Skeletal muscle cell (primary cell): ENCODE measurements around the gene BOD1L1.

ENCODE experiments used
- DNase-seq: peaks from one replicate; pipeline ENCODE4 v3.0.0-alpha.2; 2010; ENCODE audit warnings: low read depth
- H3K4me3 ChIP-seq: 2 replicates; pipeline ENCODE4 v1.5.1; 2011; ENCODE audit warnings: low read depth, mild to moderate bottlenecking, control low read depth, low read length, moderate library complexity

Gene BOD1L1

GRCh38 chr4:13529128-13529919 lies 98.2 kb downstream of the BOD1L1 start:
- DNase-seq: no peak
- H3K4me3 ChIP-seq: no peak overlapping the region

- no peak overlapping the region for H3K4me3 ChIP-seq
- DNase-seq: no peak
These were observed 98.8 kb downstream of the BOD1L1 start for GRCh38 chr4:13528821-13529127.

GRCh38 chr4:13527981-13528820 lies 99.3 kb downstream of the BOD1L1 start:
- H3K4me3 ChIP-seq: no peak overlapping the region
- no peak for DNase-seq

- H3K4me3 ChIP-seq: no peak overlapping the region
- DNase-seq: no peak
These were observed 100.1 kb downstream of the BOD1L1 start for GRCh38 chr4:13527192-13527980.

DNA sequence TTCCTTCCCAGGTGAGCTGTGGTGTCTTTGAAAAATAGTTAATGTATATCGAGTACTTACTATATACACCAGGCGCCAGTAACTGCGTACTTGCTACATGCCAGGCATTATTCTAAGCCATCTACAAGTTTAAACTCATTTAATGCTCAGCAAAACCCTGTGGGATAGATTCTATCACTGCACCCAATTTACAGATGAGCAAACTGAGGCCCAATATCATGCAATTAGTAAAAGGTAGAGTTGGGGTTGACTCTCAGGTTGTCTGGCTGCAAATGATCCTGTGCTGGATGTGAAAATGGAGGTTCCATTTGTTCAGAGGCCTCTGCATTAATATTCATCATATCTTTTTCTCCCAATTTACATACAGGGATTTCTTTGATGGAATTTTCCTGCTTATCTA lies 100.9 kb downstream of the BOD1L1 start:
- H3K4me3 ChIP-seq: no peak overlapping the region
- DNase-seq: no peak

GRCh38 chr4:13525606-13526281 lies 101.8 kb downstream of the BOD1L1 start:
- H3K4me3 ChIP-seq: no peak overlapping the region
- DNase-seq: no peak

DNA sequence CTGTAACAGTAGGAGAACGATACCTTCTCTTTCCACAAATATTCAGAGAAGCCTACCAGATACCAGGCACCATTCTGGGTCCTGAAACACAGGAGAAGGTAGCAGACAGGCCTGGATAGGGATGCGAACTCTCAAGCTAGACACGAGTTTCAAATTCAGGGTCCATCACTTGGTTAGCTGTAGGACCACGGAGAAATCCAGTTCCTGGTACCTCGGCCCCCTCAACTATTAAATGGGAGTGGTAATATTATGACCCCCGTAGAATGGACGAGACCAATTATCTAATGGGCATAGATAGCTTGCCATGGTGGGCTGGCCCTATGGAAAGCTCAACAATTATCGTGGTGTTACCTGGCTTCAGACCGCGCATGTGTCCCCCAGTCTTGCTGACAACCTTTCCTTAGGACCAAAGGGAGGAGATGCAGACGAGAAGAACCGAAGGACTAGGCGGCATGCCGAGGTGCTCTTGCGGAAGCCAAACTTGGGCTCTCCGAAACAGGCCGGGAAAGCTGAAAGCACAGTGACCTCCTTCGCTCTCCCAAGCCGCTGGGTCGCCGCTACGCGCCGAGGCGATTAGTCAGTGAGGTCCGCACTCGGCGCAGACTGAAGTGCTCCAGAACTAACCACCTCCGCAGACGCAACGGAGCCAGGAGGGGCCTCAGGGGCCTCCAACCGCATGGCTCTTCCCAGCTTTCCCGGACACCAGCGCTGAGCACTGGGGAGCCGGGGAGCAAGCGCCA lies 102.9 kb downstream of the BOD1L1 start:
- H3K4me3 ChIP-seq: no peak overlapping the region
- peak; percentile 51 for DNase-seq

- no peak overlapping the region for H3K4me3 ChIP-seq
- no peak for DNase-seq
These were observed 103.7 kb downstream of the BOD1L1 start for GRCh38 chr4:13523591-13524503.

- no peak overlapping the region for H3K4me3 ChIP-seq
- DNase-seq: no peak
These were observed 104.4 kb downstream of the BOD1L1 start for GRCh38 chr4:13523105-13523477.

DNA sequence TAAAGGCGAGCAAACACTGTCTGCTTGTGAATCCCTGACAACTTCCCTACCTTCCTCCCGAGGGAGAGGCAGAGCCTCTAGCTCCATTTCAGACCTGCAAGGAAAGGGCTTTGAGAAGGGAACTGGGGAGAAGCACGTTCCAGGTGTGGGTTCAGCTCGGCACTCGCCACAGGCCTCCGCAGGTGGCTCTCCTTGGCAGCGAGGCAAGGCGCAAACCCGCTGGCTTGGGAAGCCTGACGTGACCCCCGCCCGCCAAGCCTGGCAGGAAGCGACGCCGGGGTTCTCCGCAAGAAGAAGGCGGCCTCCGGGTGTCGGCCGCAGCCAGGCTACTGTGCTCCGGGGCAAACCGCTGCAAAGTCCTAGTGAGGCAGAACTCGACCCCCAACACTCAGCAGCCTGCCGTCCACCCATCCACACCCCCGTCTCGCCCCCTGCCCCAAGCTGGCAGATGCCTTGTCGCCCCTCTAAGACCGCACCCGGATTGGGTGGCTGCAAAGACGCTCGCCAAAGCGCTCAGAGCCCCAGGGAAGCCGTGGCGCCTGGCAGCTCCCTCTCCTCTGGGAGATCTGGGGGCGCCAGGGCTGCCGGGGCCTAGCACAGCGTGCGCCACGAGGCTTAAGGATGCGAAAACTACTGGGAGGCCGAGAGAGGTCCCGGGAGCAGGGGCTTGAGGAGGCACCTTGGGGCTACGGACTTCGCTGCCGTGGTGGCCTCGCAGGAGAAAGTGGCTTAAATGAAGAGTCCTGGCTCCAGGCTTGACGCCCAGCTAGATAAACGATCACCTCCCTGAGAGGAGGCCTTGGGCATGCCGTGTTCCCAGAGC lies 105.0 kb downstream of the BOD1L1 start:
- DNase-seq: no peak
- peak overlapping the region; percentile 10 for H3K4me3 ChIP-seq

- no peak for DNase-seq
- H3K4me3 ChIP-seq: no peak overlapping the region
These were observed 106.5 kb downstream of the BOD1L1 start for GRCh38 chr4:13521047-13521446.
